PC-3 (cell line): ENCODE data around the gene GIMAP4.

Experiments used
- CTCF ChIP-seq: fragments of 300-600 bp; sonication (generic); conservative IDR thresholded peaks from 2 replicates; pipeline ENCODE4 v1.5.1; 2017; ENCODE audit warnings: antibody characterized with exemption, low read depth, mild to moderate bottlenecking, low read length
- EZH2 ChIP-seq: fragments of 300-600 bp; sonication (generic); IDR thresholded peaks from one replicate; pipeline ENCODE4 v1.6.1; 2017; ENCODE audit warnings: antibody characterized with exemption, mild to moderate bottlenecking, low read length; ENCODE audit not compliant: unreplicated experiment

- TF ChIP-seq CTCF (no peak), EZH2 (no peak)
Observed at GRCh38 chr7:150567169-150567568, at the start of gene GIMAP4.
